GM21526 (cell line): ENCODE data around the gene NUDT3.
"Not testable (repeated sequence)": the region's sequence is repeated elsewhere in the genome, so short reads cannot be mapped to it uniquely, and the experiment has no call there.

Experiments used
- ATAC-seq: cut with Tn5 transposase; IDR thresholded peaks from one replicate; pipeline ENCODE4 v1.9.1; 2021; ENCODE audit warnings: moderate library complexity; ENCODE audit not compliant: unreplicated experiment, low FRiP score

Gene NUDT3

DNA sequence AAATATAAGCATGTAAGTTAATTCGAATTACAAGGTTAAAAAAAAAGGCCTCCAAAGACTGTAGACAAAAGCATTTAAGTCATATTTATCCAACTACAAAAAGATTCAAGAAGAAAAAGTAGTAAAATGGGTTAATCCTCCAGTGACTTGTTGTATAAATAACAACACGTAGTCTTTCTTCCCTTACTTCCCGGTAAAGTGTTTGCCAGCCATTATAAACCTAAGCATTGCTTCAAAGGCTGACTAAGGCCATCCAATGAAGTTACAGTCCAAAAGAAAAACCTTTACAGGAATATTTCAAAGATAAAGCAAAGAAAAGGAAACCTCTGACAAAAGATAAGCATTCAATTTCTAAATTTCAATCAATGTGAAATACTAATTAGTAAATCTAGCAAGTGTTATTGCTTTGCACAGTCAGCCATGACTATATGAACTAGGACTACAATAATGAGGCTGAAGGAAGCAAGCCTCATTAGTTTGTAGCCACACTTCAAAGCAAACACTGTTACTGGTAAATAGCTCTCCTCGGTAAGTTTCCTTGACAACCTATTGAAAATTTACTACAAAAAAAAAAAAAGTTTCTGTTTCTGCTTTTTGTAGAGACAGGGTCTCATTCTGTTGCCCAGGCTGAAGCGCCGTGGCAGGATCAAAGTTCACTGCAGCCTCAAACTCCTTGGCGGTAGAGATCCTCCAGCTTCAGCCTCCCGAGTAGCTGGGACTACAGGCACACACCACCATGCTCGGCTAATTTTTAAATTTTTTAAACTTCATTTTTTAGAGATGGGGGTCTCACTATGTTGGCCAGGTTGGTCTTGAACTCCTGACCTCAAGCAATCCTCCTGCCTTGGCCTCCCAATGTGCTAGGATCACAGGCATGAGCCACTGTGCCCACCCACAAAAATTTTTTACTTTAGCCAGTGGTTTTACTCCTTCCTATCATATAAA lies 46.0 kb downstream of the NUDT3 start:
- ATAC-seq = no peak

DNA sequence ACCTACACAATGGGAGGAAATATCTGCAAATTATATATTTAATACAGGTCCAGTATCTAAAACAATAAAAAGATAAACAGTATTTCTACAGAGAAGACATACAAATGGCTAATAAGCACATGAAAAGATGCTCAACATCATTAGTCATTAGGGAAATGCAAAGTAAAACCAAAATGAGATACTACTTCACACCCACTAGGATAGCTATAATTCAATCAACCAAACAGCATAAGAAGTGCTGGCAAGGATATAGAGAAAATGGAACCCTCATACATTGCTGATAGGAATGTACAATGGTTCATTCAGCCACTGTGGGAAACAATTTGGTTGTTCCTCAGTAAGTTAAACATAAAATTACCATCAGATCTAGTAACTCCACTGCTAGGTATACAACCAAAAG lies 48.7 kb downstream of the NUDT3 start:
- ATAC-seq = no peak

DNA sequence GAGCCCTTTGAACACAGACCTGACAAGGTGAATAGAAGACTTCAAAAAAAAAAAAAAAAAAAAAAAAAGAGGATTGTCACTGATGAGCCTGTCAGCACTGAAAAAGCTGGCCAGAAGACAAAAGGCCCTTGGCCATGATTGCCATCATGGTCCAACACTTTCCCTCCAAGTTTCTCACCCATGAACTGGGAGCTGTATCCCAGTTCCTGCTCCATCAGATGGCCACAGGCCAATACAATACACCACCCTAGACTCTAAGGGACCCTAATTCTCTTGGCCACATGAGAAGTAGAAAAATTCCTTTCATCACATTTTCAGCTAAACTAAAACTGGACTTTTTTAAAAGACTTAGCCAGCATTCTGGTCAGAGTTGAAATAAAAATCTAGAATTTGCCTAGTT lies 50.2 kb downstream of the NUDT3 start:
- no peak for ATAC-seq

DNA sequence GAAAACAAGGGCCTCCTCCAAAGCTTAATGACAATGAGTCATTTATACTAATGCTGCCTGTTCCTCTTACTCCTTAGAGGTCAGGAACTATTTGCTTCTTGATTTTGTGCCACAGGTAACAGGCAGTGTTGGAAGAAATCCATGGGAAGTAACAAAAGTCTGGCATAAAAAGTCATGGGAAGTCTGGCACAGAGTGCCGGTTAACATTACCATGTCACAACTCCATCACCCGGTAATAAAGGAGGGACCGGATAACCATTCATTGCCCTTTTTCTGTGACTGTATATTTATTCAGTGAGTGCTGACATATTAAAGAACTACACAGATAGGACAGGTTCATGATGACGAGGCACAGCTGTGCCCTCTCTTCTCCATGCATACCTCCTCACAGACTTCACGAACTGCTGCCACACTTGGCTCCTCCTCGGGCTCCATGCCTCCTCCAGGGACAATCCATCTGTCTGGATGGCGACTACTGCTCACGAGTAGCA lies 50.9 kb downstream of the NUDT3 start:
- no peak for ATAC-seq

DNA sequence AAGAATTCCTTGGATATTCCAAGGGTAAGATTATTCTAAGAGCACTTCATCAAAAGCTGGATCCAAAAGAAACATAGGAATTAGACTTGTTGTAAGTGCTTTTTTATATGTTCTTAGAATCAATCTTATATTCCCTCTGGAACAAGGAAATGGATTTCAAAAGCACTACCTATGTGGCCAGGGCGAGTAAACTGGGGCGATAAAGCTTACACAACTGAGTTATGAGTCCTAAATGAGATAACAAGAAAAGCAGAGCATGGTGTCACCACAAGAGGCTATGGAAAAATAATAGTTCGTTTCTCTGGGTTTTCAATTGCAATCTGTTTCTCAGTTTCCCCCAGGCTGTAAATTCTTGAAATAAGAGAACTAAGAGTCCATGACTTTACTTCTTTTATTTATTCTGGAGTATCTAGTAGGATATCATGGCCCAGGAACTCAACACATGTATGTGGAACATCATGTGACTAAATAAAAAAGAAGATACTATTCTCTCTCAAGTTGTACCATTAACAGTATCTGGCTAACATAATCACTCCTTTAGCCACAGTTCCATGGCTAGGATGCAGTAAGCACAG lies 51.5 kb downstream of the NUDT3 start:
- ATAC-seq = no peak

DNA sequence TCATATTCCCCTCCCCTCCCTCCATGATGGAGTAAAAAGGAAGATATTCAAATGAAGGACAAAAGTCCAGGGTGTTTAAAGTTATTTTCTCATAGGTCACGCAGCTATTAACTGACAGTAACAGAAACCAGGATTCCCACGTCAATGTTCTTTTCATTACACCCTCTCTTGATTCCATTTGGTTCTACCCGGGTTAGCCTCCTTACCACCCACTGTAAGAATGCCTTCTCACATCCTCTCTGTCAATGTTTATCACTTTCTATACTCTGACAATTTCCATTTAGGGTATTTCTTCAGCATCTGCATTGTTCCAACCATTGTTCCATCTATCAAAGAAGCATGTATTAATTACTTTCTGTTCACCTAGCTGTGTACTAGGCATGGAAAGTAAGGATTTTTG lies 52.1 kb downstream of the NUDT3 start:
- ATAC-seq = no peak

DNA sequence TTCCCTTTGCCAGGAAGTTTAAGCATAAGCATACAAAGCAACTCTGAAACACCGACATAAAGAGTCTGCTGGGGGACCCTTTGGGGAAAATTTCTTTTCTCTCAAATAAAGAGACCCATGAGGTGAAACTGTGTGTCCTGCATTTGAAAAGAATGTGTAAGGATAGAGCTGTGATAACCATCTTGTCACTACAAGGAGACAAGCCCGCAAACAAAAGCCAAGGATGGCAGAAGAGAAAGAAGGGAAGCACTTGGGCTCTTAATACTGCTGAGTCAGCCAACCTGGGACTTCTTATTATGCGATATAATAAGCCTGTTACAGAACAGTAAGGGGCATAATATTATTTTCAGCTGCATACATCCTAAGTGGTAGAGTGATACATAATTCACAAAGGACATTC lies 52.5 kb downstream of the NUDT3 start:
- no peak for ATAC-seq

DNA sequence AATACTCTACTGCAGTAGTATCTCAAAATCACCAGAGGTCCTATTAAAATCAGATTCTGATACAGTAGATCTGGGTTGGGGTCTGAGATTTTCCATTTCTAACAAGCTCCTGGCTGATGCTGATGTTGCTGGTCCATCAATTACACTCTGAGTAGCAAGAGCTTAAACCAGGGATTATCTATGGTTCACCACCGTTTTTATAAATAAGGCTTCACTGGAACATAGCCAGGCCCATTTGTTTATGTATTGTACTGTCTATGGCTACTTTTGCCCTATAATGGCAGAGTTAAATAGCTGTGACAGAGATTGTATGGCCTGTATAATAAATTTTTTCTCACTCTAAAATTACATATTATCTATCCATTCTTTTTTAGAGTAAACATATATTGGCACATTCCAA lies 53.0 kb downstream of the NUDT3 start:
- no peak for ATAC-seq

DNA sequence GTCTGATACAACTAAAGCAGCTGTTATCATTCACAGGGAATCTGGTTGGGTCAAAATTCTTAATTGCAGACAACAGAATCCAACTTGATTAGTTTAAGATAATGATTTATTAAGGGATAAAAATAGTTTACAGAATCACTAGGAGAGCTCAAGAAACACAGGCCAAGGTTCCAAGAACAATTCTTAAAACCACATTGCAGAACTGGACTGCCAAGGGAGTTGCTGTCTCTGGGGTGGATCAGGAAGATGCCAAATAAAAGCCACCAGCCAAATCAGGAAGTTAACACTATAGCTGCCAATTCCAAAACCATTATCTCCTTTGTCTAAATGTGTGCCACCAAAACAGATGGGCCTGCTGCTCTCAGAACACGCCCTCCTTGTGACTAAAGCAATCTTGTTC lies 53.7 kb downstream of the NUDT3 start:
- ATAC-seq = no peak

DNA sequence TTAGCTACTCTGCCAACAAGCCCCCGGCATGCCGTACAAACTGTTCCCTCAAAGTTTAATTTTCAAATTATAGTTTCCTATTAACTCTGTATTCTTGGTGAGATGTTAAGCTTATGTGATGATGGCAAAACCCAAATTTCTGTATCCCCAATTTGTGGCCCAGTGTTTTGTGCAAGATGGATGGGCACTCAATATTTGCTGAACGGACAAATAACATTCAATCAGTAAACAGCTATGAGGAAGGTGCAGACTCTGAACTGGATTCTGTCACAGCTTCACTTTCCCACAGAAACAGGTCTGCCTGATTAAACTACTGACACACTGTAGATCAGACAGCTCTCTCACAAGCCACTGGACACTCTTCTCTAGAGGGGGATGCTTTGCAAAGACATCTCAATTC lies 54.1 kb downstream of the NUDT3 start:
- ATAC-seq = no peak

DNA sequence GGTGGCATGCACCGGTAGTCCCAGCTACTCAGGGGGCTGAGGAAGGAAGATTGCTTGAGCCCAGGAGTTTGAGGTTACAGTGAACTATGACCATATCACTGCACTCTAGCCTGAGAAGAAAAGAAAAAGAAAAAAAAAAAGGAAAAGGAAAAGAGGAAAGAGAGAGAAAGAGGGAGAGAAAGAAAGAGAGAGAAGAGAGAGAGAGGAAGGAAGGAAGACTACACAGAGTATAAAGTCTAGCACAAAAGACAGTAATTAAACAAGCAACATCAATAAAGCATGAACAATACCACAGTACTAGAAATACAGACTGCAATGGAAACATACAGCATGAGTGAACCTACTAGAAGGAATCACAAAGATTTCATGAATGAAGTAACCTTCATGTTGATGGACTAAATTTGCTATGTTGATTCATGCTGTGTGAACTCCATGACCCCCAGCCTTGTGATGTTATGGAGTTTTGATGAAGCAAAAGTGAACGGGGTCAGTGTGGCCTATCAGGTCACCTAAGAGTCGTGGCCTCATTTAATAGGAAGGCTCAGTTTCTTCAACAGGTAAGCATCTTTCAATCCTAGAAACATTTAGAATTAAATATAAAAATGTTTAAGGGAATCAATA lies 57.6 kb downstream of the NUDT3 start:
- ATAC-seq = no peak

DNA sequence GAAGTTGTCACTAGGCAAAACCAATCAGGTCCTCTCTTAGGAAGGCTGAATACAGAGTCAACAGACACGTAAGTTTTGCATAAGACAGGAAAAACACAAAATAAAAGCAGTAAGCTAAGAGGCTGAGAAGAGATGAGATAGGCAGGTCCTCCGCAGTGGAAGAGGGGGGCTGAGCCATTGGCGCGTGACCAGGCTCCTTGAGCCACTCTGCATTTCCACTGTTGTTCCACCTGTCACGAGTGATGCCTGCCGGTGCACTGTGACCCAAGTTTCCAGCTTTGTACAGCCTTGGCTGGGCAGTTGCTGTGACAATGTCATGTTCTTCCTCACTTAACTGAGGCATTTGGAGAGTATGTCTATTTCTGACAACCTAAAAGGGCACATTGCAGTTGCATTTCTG lies 58.6 kb downstream of the NUDT3 start:
- ATAC-seq = no peak

DNA sequence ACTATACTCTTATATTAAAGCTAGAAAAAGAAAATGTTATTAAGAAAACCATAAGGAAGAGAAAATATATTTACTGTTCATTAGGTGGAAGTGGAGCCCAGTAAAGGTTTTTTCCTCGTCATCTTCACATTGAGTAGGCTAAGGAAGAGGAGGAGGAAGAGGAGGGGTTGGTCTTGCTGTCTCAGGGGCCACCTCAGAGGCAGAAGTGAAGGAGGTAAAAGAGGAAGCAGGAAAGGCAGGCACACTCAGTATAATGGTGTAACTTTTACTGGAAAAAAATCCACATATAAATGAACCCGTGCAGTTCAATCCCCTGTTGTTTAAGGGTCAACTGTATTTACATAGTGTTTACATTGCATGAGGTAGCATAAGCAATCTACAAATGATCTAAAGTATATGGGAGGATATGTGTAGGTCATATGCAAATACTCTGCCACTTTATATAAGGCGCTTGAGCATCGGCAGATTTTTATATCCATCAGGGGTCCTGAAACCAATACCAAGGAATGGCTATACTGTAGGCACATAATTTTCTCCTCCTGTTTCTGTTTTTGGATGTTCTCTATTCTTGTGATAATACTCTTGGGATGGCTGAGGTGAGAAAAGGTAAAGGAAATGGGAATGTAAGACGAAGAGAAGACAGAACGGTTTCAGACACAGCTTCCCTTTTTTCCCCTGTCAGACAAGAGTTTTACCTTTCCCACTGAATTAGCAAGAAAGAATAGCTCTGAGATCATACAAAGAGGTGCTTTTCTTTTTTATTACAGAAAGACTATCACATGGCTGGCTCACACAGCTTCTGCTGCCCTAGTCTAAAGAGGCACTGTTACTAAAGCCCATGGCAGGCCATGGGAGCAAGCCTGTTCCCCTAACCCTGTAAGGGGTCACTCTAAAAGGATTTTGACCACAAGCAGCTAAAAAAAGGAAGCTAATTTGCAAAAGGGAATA lies 59.9 kb downstream of the NUDT3 start:
- ATAC-seq = no peak

DNA sequence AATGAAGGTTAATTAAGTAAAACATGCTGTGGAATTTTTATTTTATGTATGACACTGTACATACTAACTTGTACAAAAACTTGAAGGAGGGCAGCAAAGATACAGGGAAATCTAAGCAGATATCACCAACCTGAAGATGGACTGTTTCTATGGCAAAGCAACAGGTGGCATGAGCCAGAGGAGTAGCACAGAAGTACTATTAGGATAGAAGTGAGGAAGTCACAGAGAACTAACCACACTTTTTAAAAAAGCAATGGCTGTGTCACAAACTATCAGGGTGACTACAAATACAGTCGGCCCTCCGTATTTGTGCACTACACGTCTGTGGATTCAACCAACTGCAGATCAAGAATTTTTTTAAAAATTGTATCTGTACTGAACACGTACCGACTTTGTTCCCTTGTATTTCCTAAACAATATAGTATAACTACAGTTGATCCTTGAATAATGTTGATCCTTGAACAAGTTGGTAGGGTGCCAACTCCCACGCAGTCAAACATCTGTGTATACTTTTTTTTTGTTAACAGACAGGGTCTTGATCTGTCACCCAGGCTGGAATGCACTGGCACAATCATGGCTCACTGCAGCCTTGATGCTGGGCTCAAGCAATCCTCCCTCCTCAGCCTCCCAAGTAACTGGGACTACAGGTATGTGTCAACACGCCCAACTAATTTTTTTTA lies 61.0 kb downstream of the NUDT3 start:
- no peak for ATAC-seq

DNA sequence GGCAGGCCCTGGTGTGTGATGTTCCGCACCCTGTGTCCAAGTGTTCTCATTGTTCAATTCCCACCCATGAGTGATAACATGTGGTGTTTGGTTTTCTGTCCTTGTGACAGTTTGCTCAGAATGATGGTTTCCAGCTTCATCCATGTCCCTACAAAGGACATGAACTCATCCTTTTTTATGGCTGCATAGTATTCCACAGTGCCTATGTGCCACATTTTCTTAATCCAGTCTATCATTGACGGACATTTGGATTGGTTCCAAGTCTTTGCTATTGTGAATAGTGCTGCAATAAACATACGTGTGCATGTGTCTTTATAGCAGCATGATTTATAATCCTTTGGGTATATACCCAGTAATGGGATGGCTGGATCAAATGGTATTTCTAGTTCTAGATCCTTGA lies 62.7 kb downstream of the NUDT3 start:
- not testable (repeated sequence) for ATAC-seq

DNA sequence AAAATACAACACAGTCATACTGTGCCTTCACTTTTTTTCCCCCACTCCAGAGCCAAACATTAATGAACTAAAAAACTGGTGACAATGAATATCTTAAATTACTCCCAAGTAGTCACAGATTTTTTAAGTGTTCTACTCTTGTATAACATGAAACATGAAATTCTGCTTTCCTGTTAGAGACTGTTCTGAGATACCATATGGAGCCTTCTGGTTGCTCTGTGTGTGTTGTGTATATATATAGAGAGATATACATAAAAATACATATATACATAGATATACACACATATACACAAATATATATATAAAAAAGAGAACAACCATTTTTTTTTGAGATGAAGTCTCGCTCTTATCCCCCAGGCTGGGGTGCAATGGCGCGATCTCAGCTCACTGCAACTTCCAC lies 63.5 kb downstream of the NUDT3 start:
- no peak for ATAC-seq

DNA sequence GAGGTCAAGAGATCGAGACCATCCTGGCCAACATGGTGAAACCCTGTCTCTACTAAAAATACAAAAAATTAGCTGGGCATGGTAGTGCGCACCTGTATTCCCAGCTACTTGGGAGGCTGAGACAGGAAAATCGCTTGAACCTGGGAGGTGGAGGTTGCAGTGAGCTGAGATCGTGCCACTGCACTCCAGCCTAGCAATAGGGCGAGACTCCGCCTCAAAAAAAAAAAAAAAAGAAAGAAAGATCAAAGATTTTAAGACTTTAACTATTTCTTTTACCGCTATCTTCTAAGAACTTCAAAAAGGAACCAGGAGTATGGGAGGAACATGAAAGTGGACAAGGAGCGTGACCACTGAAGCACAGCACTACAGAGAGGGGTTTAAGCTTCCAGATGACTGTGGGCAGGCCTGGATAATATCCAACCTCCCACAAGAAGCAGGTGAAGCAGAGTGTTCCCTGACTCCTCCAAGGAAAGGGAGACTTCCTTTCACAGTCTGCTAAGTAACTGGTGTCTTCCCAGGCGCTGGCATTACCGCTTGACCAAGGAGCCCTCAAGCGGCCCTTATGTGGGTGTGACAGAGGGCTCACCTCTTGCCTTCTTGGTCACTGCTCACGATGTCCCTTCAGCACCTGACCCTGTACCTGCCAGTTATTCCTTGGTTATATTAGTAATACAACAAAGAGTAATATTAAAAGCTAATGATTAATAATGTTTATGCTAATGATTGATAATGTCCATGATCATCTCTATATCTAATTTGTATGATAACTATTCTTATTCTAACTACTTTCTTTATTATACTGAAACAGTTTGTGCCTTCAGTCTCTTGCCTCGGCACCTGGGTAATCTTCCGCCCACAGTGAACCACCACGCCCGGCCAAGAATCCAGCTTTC lies 64.9 kb downstream of the NUDT3 start:
- ATAC-seq = not testable (repeated sequence)

DNA sequence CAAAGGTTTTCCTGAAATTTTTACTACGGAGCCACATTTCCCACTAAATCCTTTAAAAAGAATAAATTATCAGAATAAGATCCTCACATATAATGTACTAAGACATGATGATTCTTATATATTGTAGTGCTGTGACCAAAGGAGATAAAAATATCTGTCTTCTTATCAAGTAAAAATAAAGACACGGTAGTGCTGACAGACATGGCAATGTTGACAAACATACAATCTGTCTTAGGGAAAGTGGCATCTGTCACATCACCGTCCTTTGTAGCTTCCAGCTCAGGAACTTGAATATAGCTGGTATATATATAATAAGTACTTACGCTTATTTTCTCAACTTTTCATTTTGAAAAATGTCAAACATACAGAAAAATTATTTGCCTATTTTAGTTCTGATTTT lies 66.8 kb downstream of the NUDT3 start:
- no peak for ATAC-seq
